Urothelium cell line (cell line): ENCODE data around the gene CHST8.

Experiments used
- DNase-seq: peaks from one replicate; pipeline ENCODE4 v3.0.0; 2011; ENCODE audit warnings: low spot score, mixed read lengths
- FAIRE-seq: peaks from 2 replicates; lab custom pipeline; 2011; peaks lifted over from hg19 to GRCh38; lab: Jason Lieb, UNC

The CHST8 gene

DNA sequence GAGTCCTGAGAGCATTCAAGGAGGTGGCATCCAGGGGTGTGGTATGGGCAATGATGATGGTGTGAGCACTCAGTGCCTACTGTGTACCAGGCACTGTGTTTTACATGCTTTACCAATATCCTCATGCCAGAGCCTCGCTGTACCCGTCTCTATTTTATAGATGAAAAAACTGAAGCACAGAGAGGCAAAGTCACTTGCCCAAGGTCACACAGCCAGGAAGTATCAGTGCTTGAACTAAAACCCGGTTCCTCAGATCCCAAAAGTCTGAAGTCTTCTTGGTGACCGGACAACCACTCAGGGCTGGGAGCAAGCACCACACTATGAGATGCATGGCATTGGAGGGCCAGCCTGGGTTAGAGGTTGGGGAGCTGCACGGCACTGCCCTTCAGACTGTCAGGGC lies 84.1 kb downstream of the CHST8 start:
- FAIRE-seq = no peak
- no peak for DNase-seq

DNA sequence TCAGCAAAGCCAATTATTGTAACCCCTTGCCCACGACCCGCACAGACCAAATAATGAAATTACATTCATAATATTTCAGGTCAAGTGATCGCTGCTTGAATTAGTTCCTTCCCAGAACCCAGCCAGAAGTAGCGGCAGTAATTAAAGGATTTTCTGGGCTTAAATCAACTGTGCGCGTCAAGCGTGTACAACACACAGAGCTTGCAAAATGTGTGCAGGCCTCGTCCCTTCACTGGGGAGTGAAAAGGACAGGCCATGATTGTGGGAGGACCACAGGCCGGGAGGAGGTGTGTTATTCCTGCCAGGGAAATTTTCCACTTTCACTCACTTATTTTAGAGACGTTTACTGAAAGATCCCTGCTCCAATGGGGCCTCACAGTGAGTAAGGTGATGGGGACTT lies 84.9 kb downstream of the CHST8 start:
- DNase-seq = no peak
- no peak for FAIRE-seq

DNA sequence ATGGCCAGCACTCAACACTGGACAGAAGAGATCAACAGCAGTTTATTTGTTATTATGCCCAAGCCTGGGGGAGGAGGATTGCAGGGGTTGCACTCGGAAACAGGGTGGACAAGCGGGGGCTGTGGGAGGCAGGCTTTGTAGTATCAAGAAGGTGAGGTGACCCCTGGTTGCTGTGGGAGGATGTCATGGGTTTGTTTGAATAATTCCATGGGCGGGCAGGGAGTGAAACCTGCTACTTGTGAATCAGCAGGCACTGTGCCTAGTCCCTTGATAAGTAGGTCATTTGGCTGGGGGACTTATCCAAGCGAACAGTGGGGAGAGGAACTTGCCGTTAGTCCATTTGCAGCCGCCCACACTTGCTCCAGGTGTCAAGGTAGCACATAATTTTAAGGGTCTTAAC lies 90.5 kb downstream of the CHST8 start:
- DNase-seq = no peak
- FAIRE-seq = no peak

DNA sequence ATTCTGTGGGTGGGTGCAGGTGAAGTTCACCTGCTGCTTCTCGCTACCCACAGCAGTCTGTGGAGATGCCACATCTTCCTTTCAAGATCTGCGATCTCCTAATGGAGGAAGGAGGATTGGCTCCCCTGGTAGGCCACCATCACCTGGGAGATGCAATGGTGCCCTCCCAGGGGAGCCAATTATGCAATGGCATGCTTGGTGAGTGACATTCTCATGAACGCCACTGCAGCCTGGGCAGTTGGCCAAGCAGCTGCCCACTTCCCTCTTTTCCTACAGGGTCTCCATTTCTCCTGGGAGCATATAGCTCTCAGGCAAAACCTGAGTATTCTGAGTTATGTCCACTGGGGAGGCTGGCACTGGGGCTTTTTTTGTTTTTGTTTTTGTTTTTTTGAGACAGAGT lies 91.4 kb downstream of the CHST8 start:
- DNase-seq (no peak), FAIRE-seq (no peak)

DNA sequence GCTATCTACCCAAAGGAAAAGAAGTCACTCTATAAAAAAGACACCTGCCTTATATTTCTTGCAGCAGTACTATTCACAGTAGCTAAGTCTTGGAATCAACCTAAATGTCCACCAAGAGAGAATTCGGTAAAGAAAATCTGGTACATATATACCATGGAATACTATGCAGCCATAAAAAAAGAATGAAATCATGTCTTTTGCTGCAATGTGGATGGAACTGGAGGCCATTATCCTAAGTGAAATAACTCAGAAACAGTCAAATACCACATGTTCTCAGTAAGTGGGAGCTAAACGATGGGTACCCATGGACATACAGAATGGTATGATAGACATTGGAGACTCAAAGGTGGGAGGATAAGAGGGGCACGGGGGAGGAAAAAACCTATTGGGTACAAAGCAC lies 92.4 kb downstream of the CHST8 start:
- DNase-seq = no peak
- no peak for FAIRE-seq

DNA sequence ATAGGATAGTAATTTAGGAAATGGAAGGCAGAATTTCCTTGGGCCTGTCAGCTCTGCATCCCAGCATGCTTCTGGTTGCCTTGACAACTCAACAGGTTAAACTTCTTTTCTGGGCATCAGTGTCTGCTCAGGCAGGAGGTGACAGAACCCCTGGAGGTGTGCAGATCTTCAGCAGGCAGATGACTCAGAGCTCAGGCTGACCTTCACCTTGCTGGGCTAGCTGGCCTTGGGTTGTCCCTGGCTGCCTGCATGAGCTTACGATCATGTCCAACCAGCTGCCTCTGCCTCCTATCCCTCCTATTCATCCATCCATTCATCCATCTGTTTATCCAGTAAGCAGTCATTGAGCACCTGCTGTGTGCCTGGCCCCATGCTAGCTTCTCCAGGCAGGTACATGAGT lies 93.7 kb downstream of the CHST8 start:
- FAIRE-seq = no peak

DNA sequence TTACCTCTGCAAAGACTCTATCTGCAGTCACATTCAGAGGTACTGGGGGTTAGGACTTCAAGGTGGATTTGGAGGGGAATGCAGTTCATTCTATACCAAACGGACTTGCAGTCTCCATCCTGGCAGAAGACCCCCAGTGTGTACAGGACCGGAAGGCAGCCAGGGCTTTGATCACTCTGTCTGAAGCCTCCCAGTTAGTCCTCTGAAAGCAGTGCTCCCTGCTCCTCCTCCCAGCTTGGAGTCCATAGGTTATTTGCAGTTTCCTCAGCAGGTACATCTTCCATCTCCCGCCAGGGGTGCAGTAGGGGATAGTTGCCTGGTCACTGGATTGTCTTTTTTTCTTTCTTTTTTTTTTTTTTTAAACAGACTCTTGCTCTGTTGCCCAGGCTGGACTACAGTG lies 96.1 kb downstream of the CHST8 start:
- DNase-seq (no peak), FAIRE-seq (no peak)

More for the DNA sequence above, 93.7 kb downstream of the CHST8 start:
- DNase-seq = no peak

DNA sequence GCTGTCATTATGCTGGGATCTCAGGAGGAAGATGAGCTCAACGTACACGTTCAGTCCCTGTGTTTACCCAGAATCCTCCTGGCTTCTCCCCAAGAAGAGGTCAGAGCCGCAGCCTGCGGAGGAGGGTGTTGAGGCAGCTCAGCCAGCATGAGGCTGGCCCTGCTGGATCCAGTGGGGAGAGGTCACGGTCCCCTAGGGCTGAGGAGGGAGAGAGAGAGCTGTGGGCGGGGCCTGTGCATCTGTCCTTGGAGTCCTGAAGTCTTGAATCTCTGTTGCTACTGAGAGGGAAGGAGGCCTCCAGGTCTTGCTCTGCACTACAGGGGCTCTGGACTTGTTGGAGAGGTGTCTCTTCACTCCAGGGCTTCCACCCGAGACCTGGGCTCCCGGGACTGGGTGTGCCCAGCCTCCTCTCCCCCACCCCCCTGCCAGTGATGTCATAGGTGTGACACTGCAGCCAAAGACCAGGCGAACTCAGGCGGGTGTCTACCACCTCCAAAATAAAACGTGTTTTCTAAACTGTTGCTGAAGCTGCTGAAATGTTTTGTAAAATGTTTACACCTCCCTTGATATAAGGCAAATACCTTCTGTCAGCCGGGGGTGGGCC lies 97.0 kb downstream of the CHST8 start:
- DNase-seq (no peak), FAIRE-seq (no peak)

DNA sequence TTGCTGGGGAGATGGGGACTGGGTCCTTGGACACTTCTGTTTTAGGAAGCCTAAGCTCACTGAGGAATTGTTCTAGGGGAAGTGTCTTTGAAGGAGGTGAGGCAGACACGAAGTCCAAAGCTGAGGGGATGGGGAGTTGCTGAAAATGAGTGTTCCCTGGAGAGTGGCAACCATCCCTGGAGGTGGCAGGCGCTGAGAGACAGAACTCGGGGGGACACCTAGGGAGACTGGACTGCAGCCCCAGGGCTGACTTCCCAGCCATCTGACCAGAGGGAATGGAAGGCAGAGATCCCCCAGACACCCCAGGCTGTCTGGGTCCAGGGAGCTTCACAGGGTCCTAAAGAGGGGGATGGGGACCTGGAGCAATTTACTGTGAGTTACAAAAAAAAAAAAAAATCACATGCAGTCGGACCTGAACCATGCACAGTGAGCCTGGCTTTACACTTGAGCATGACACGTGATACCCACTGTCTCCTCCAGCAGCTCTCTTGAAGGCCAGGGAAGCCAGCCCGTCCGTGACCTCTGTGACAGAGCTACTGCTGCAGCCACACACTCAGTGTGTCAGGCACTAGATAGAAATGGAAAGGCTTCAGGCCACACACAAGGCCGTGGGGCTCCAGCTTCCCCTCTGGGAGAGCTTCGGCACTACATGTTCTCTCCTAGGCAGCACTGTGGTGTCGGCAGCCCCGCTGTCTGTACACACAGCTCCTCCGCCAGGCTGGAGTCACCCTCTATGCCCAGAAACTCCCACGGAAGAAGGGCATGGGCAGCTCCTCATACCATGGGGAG lies 97.8 kb downstream of the CHST8 start:
- FAIRE-seq (no peak), DNase-seq (no peak)

DNA sequence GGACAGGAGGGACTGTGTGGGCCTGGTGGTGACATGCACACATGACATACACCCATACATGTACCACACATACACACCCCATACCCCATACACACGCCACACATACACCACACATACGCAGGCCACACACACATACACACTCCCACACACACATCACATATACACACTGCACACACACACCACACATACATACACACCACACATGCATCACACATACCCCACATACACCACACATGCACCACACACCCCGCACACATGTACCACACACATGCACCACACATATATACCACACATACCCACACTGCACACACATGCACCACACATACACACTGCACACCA lies 98.4 kb downstream of the CHST8 start:
- FAIRE-seq (peak; percentile 93), DNase-seq (no peak)

DNA sequence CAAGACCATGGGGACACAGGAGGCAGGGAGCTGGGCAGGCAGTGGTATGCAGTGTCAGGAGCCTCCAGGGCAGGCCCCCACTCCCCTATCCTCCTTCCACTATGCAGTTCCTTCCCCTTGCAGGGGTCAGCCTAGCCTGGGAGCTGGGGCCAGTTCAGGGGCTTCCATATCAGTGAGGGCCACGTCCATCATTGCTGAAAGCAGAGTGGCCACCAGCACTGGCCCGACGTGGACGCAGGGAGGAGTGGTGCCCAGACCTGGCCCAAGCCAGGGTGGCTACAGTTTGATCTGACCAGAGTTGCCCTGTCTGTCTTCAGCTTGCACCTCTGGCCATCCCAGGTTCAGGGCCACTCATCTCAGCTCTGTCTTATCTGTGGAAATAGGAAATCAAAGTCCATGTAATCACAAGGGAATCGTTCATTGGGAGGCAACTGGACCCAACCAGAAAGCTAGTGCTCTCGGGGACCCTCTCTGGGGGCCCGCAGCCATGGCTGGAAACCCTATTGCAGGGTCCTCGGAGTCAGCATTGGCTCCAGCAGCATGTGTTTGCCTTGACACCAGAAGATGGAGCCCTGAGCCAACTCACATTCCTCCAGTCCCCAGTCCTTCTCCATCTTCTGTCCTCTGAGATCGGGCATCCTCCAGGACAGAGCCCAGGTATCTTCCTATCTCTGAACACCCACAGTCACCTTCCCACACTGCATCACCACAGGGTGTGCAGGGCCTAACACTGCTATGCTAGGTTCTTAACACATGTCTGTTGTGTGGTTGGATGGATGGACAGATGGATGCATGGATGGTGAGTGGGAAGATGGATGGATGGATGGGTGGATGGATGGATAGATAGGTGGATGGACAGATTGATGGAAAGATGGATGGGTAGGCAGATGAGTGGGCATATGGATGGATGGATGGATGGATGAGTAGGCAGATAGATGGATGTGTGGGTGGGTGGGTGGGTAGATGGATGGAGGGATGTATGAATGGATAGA lies 99.2 kb downstream of the CHST8 start:
- FAIRE-seq (no peak), DNase-seq (no peak)

DNA sequence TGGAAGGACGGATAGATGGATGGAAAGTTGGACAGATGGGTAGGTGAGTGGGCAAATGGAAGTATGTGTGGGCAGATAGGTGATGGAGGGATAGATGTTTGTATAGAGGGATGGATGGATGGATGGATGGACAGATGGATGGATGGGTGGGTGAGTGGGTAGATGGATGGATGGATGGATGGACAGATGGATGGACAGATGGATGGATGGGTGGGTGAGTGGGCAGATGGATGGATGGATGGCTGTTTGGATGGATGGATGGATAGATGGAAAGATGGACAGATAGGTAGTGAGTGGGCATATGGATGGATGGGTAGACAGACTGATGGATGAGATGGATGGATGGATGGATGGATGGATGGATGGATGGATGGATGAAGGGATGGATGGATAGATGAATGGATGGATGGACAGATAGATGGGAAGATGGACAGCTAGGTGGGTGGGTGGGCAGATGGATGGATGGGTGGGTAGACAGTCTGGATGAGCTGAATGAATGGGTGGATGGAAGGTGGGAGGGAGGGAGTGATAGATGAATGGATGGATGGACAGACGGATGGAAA lies 100.1 kb downstream of the CHST8 start:
- FAIRE-seq (peak; percentile 90), DNase-seq (no peak)

DNA sequence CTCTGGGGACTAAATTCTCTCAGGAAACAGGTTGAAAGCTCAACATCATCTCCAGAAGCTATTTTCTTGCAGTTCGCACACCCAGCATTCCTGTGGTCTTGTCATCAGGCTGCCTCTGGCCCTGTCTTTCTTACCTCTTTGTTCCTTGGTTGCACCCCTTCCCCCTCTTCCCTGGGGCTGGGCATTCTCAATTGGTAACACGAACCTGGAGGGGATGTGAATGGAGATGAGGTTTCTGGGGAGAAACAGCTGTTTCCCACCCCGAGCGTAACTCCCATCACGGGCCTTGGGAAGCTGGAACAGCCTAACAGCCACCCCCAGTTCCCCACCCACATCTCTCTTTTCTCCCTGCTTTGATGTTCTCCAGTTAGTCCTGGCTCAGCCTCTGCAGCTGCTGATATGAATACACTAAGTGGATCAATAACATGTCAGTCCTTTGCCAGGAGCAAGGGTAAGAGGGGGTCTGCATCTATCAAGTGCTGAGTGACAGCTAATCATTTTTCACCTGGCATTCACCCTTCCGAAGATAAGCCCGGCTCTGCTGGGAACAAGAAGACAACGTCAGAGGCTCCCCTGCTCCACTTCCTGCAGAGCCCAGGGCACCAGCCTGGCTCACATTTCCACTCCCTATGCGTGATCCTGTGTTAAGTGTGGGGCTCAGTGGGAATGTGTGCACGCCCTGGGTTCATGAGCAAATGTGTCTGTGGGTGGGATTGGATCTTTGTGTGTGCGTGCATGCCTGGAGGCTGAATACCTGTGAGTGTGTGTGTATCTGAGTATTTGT lies 100.9 kb downstream of the CHST8 start:
- DNase-seq (no peak), FAIRE-seq (no peak)

DNA sequence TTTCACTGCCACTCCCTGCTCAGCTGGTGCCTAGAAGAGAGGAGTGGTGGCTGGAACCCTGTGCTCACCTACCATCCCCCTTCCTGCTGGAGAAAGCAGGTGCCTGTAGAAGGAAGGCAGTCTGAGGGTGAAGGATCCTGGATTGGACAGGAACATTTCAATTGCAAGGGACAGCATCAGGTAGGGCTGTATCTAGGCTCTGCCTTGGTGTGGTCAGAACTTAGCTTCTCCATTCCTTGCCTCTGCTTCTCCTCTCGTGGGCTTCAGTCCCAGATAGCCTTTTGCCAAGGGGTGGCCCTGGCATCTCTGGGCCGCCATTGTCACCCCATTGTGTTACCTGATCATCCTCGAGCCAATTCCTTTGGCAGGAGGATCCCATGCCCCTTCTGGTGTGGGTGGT lies 101.8 kb downstream of the CHST8 start:
- no peak for DNase-seq
- FAIRE-seq = no peak

DNA sequence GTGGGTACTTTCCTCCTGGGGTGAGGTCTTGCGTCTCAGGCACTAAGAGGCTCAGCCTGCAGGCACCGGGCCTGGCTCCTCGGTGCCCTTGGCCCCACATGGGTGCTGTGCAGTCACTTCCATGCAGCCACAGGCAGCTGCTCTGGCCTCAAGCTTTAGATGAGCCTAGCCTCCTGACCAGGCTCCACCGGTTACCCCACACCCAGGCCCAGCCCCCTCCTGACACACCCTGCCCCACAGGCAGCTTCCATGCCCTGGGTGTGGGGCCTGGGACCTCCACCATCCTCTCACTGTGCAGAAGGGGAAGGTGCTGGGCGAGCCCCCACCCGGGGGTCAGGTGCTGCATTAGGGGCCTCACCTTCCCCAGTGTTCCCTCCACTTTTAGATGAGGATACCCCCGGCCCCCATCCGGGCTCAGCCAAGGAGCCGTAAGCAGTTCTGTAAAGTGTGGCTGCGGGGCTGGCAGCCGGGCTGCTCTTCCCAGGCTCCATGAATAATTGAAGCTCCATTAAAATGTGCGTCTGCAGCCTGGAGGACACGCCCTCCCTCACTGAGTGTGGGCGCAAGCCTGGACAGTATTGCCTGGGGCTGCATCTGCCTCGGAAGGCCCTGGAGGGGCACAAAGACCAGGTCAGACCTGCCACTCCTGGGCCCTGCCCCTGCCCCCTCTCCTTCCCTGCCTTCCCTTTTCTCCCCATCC lies 102.4 kb downstream of the CHST8 start:
- FAIRE-seq (no peak), DNase-seq (no peak)

DNA sequence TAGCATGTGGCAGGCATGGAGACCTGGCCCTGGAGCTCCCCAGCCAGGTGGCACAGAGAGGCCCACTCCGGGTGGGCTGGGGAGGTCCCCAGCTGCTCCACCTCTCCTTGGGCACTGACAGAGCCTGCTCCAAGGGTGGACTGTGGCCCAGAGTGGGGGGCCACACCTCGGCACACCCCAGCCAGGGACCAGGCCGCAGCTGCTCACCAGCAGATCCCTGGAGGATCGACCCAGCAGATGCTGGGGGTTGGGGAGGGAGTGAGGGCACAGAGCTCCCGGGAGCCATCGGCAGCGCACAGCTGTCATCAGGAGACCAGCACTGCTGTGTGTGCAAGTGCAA lies 102.9 kb downstream of the CHST8 start:
- DNase-seq = no peak
- no peak for FAIRE-seq

DNA sequence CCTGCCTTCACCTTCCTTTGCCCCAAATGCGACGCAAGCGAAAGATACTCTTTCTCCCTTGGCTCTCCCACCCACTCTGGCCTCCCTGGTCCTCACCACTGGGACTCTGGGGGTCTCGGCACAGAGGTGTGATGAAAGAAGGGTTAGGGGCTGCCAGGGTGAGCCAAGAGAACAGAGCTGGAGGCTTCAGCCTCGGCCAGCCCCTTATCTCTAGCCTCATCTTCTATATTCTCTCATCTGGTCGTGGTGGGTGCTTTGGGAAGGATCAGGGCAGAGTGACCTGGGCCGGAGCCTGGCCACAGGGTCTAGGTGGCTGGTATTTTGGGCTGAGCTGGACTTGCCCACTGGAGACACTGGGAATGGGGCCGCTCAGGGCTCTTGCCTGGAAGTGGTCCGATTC lies 103.8 kb downstream of the CHST8 start:
- DNase-seq = no peak
- FAIRE-seq = no peak

DNA sequence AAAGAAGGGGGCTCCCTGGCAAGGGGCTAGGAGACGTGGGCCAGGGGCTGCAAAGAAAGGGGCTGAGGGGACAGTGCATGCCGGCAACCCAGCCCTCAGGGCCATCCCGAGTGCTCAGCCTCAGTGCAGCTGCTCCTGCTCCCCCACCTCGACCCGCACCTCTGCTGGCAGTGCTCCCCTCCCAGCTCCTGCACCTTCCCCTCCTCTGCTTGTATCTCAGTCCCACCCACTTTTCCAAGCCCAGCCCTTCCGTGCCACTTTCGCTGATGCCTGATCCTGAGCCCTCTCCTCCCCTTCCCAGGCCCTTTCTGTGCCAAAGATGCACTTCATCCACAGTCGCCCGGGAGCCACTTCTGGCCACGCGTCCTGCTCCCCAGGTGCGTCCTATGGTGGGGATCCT lies 105.0 kb downstream of the CHST8 start:
- DNase-seq = no peak
- no peak for FAIRE-seq

DNA sequence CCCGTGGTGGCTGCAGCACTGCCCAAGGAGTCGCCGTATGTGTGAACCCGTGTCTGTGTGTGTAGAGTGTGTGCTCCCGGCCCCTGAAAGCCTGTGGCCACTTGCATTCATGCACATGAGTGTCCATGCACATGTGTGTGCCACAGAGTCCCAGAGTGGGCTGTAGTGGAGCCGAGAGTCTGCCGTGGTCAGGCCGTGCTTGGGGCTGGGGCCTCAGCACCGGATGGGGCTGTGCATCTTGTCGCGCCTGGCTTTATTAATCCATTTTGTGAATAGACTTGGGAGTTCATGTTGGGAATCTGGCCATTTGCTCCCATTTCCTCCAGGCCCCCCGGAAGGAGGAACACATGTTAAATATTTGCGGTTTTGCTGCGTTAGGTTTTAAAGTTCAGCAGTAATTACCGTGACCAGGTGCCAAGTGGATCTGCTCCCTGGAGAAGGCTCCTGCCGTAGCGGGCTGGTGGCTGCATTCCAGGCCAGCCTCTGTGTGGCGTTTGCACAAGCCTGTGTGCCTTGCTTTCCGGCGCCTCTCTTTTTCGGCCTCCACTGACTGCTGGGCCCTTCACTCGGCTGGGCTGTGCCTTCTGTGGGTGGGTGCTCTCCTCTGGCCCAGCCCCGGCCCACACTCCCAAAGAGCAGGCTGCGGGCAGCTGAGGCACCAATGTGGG lies 105.7 kb downstream of the CHST8 start:
- FAIRE-seq = no peak

DNA sequence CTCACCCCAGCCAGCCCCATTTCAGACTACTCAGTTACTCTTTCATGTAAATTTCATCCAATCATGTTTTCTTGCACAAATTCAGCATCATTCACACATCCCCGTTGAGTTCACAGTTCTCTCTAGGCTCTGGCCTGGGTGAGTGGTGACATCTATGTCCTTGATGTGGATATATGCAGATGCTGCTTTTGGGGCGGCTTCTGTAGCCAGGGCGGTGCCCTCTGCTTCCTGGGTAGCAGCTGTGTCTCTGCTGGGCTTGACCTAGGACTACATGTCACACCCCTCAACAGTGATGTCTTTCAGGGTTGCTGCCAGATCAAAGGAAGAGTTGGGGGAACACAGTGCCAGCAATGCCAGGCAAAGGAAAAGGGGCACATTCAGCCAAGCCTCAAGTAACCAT lies 106.4 kb downstream of the CHST8 start:
- DNase-seq (no peak), FAIRE-seq (no peak)

More for the DNA sequence above, 105.7 kb downstream of the CHST8 start:
- DNase-seq = no peak
